Heart right ventricle (tissue), 16 donors: ENCODE data around the gene KLF11. TPM values are rescaled to one million over a fixed set of nuclear protein-coding genes. Genes with fewer than 3 reads are reported as not detected.

Experiments
- ATAC-seq, 8 donors: fragments of 200-7000 bp; cut with Tn5 transposase; one replicate each; pipeline ENCODE4 v1.9.1; 2020; ENCODE audit warnings: mild to moderate bottlenecking in 8 of 8, moderate library complexity in 8 of 8, moderate number of reproducible peaks in 1 of 8
- DNase-seq, 2 donors: peaks; one replicate each; pipeline ENCODE4 v3.0.0-alpha.2; 2020
- H3K27ac ChIP-seq, 10 donors: fragments of 200-600 bp; sonication (generic) in 2 of 10; one replicate each; pipeline versions ENCODE4 v1.5.0 to v1.8.0; 2020 to 2022; ENCODE audit warnings: mild to moderate bottlenecking in 3 of 10
- H3K27me3 ChIP-seq, 7 donors: fragments of 200-600 bp; one replicate each; pipeline ENCODE4 v1.8.0; 2021 to 2022; ENCODE audit warnings: mild to moderate bottlenecking in 2 of 7
- H3K36me3 ChIP-seq, 9 donors: fragments of 200-600 bp; sonication (generic) in 1 of 9; one replicate each; pipeline versions ENCODE4 v1.5.0 to v1.8.0; 2020 to 2022; ENCODE audit warnings: mild to moderate bottlenecking in 2 of 9
- H3K4me1 ChIP-seq, 9 donors: fragments of 200-600 bp; sonication (generic) in 1 of 9; one replicate each; pipeline versions ENCODE4 v1.5.0 to v1.8.0; 2020 to 2022; ENCODE audit warnings: mild to moderate bottlenecking in 4 of 9
- H3K4me3 ChIP-seq, 10 donors: fragments of 200-600 bp; sonication (generic) in 2 of 10; one replicate each; pipeline versions ENCODE4 v1.5.0 to v1.8.0; 2020 to 2022; ENCODE audit warnings: mild to moderate bottlenecking in 7 of 10, moderate library complexity in 2 of 10
- H3K9me3 ChIP-seq, 11 donors: fragments of 200-600 bp in 10 of 11; sonication (generic) in 2 of 11; one replicate each; pipeline versions ENCODE4 v1.5.0 to v1.8.0; 2013 to 2022; ENCODE audit warnings: mild to moderate bottlenecking in 2 of 11, control low read depth in 1 of 11, moderate library complexity in 1 of 11
- CTCF ChIP-seq, 9 donors: fragments of 200-600 bp; sonication (generic) in 2 of 9; IDR thresholded peaks; one replicate each; pipeline versions ENCODE4 v1.5.0 to v1.8.0; 2021 to 2022; ENCODE audit warnings: antibody characterized with exemption in 9 of 9, mild to moderate bottlenecking in 5 of 9, moderate library complexity in 1 of 9
- WGBS, 2 donors: extraction: QIAGEN DNeasy Blood & Tissue Kit; methylation state at CpG; one replicate each; pipeline ENCODE4 v1.1.7; 2013; ENCODE audit warnings: inconsistent platforms in 1 of 2; 5-methylcytosine and 5-hydroxymethylcytosine counted together
- intact Hi-C, 10 donors: fragments of 100-400 bp; cut with DNase I; formaldehyde crosslinking; loops; one replicate each; pipeline versions ENCODE4 v1.11.1 to v1.14.2; 2022
- polyA plus RNA-seq, 2 donors: library from polyadenylated mRNA; stranded (reverse); fragments of 200-250 nt; gene quantifications; one replicate each; pipeline ENCODE4 v1.2.3, GENCODE V29; 2013
- total RNA-seq, 10 donors: library from RNA; stranded (reverse); fragmentation: NEBNext Ultra II Directional in 3 of 10; extraction: Animal tissue kit (Norgen Biotek cat#: 25700) in 3 of 10; gene quantifications; one replicate each; pipeline versions ENCODE4 v1.2.1 to v1.2.4, GENCODE V29; 2021 to 2023
- donor health status: Arrhythmogenic right ventricular cardiomyopathy.
- donor health status: ischemic (EF 13 %, LVEDD 7.1; RV severe dilation, severe dysfunction).
- donor health status: healthy with polysubstance abuse.
- donor health status: DM: no; HTN: yes; CAD: no.
- donor health status: DM: no; HTN: no; CAD: no.
- donor health status: ischemic (EF 25% LVEDD 6.9; RV normal size, moderate dysfunction).
- donor health status: ischemic (EF 25% LVEDD 5.7; RV mildly dilated, moderate dysfunction).
- donor health status: healthy.
- donor health status: DM: yes; HTN: yes; CAD: no.
- donor health status: Ischemic cardiomyopathy.
- donor health status: ischemic (EF 35%, LVEDD 5.7; RV mildly dilated, moderate dysfunction).
- donor health status: nonischemic (EF 11% LVEDD 7.7; RV severe dilation, severe dysfunction).
- donor health status: DM: yes; HTN: yes; CAD: no.
- donor health status: PGD.
- donor health status: ischemic (EF 29% LVEDD 5.4; RV normal size, mild dysfunction).
- donor health status: nonischemic (EF 23%, LVEDD 6.1; RV moderate dilation, normal function).

The KLF11 gene
- total and polyA plus RNA-seq, 12 donors: 6.1 to 33.7 (median 19.3) TPM

GRCh38 chr2:10067330-10067729 lies 24.0 kb downstream of the KLF11 start:
- WGBS, 2 donors: 96 to 98% methylated on average over 2 of the region's 2 CpGs
- H3K36me3 ChIP-seq: peaks cover 0 to 8% (median 0%) of the 10 kb centered on the region in 9 donors
- ATAC-seq (no peak), DNase-seq (no peak)
- H3K27me3 ChIP-seq: no peaks in the 10 kb centered on the region
- intact Hi-C loops: no loop called here
- no peak overlapping the region for H3K27ac ChIP-seq
- no peak for TF ChIP-seq CTCF (IDR thresholded peaks at IDR 0.05)
- H3K9me3 ChIP-seq: peaks cover 0 to 9% (median 0%) of the 10 kb centered on the region in 11 donors
- peaks cover 0 to 12% (median 0%) of the 10 kb centered on the region in 9 donors for H3K4me1 ChIP-seq
- no peak overlapping the region for H3K4me3 ChIP-seq

- H3K9me3 ChIP-seq: peaks cover 0 to 9% (median 0%) of the 10 kb centered on the region in 11 donors
- no peak overlapping the region for H3K27ac ChIP-seq
- DNase-seq: no peak
- WGBS, 2 donors: 88 to 93% methylated on average over 1 of the region's 1 CpG
- H3K27me3 ChIP-seq: no peaks in the 10 kb centered on the region
- TF ChIP-seq CTCF (IDR thresholded peaks at IDR 0.05): no peak
- intact Hi-C loops: no loop called here
- peaks cover 0 to 12% (median 0%) of the 10 kb centered on the region in 9 donors for H3K4me1 ChIP-seq
- H3K4me3 ChIP-seq: no peak overlapping the region
- ATAC-seq: no peak
- H3K36me3 ChIP-seq: peaks cover 0 to 8% (median 0%) of the 10 kb centered on the region in 9 donors
Measured at GRCh38 chr2:10067881-10068280, 24.5 kb downstream of the KLF11 start.

- 96% methylated on average over 16 of the region's 16 CpGs for WGBS, 2 donors
- intact Hi-C loops: loop anchor here in 7 of 10 donors (5.0 to 10.0 kb wide), 3 partner anchors 366 to 594 kb away; no protein-coding TSS in a partner anchor
- Histone ChIP-seq H3K27me3 (peaks cover 0 to 32% (median 0%) of the 10 kb centered on the region in 7 donors), H3K4me3 (no peak overlapping the region), H3K4me1 (peaks cover 0 to 9% (median 0%) of the 10 kb centered on the region in 9 donors), H3K9me3 (peaks cover 0 to 9% (median 0%) of the 10 kb centered on the region in 11 donors), H3K27ac (no peak overlapping the region), H3K36me3 (no peaks in the 10 kb centered on the region)
- ATAC-seq (no peak), DNase-seq (no peak)
- TF ChIP-seq CTCF (IDR thresholded peaks at IDR 0.05): no peak
Measured at GRCh38 chr2:10071176-10071575, 27.8 kb downstream of the KLF11 start.

GRCh38 chr2:10071595-10071994 lies 28.2 kb downstream of the KLF11 start:
- intact Hi-C loops: loop anchor here in 7 of 10 donors (5.0 to 10.0 kb wide), 3 partner anchors 366 to 593 kb away; no protein-coding TSS in a partner anchor
- TF ChIP-seq CTCF (IDR thresholded peaks at IDR 0.05): no peak
- no peak overlapping the region for H3K27ac ChIP-seq
- ATAC-seq: no peak
- H3K4me1 ChIP-seq: peaks cover 0 to 9% (median 0%) of the 10 kb centered on the region in 9 donors
- H3K4me3 ChIP-seq: no peak overlapping the region
- DNase-seq: no peak
- H3K27me3 ChIP-seq: peaks cover 0 to 36% (median 0%) of the 10 kb centered on the region in 7 donors
- H3K9me3 ChIP-seq: peaks cover 0 to 9% (median 0%) of the 10 kb centered on the region in 11 donors
- H3K36me3 ChIP-seq: no peaks in the 10 kb centered on the region
- 96 to 99% methylated on average over 7 of the region's 7 CpGs for WGBS, 2 donors
